Stomach (tissue), 9 donors: ENCODE results near the gene BHMT2. TPM values are rescaled to one million over a fixed set of nuclear protein-coding genes. Genes with fewer than 3 reads are reported as not detected.

Experiments used
- DNase-seq, 2 donors: peaks; one replicate each; pipeline versions ENCODE4 v3.0.0 to v3.0.0-alpha.2; 2013 to 2019
- H3K27ac ChIP-seq, 5 donors: fragments of 200-600 bp in 4 of 5; sonication (generic) in 4 of 5; one replicate each; pipeline ENCODE4 v1.5.1; 2013 to 2019; ENCODE audit warnings: mild to moderate bottlenecking in 1 of 5, moderate library complexity in 1 of 5
- H3K27me3 ChIP-seq, 3 donors: fragments of 200-600 bp; sonication (generic); one replicate each; pipeline ENCODE4 v1.5.1; 2017 to 2019; ENCODE audit warnings: mixed run types in 1 of 3
- H3K36me3 ChIP-seq, 4 donors: fragments of 200-600 bp; sonication (generic); 1 replicate in 3 of 4; 2 replicates in 1 of 4; pipeline ENCODE4 v1.5.1; 2016 to 2019
- H3K4me1 ChIP-seq, 4 donors: fragments of 200-600 bp; sonication (generic); one replicate each; pipeline ENCODE4 v1.5.1; 2016 to 2019
- H3K4me3 ChIP-seq, 4 donors: fragments of 200-600 bp; sonication (generic) in 3 of 4; one replicate each; pipeline ENCODE4 v1.5.1; 2016 to 2019; ENCODE audit warnings: mild to moderate bottlenecking in 1 of 4
- H3K9me3 ChIP-seq, 4 donors: fragments of 200-600 bp; sonication (generic); one replicate each; pipeline ENCODE4 v1.5.1; 2016 to 2019
- EP300 ChIP-seq: sonication (generic); formaldehyde crosslinking; IDR thresholded peaks from one replicate; pipeline ENCODE4 v1.6.1; 2017; ENCODE audit warnings: antibody characterized with exemption
- POLR2A ChIP-seq, 4 donors: fragments of 450-650 bp; IDR thresholded peaks; one replicate each; pipeline ENCODE4 v1.6.1; 2016; ENCODE audit warnings: antibody characterized with exemption in 4 of 4, control low read depth in 2 of 4, mild to moderate bottlenecking in 1 of 4, moderate library complexity in 1 of 4
- POLR2AphosphoS5 ChIP-seq, 3 donors: sonication (generic); formaldehyde crosslinking; IDR thresholded peaks; one replicate each; pipeline ENCODE4 v1.6.1; 2016; ENCODE audit warnings: antibody characterized with exemption in 3 of 3
- WGBS, 5 donors: extraction: QIAGEN DNeasy Blood & Tissue Kit in 3 of 5; methylation state at CpG; one replicate each; pipeline versions ENCODE4 v1.1.5 to v1.1.7; 2013 to 2018; 5-methylcytosine and 5-hydroxymethylcytosine counted together
- intact Hi-C: fragments of 100-400 bp; cut with DNase I; formaldehyde crosslinking; loops from one replicate; pipeline ENCODE4 v1.15.1; 2023; ENCODE audit warnings: low total_unique reads
- polyA plus RNA-seq, 3 donors: library from polyadenylated mRNA; stranded (reverse); fragments of 200-250 nt; gene quantifications; one replicate each; pipeline ENCODE4 v1.2.3, GENCODE V29; 2013
- total RNA-seq, 5 donors: library from RNA; depleted of rRNA; stranded (reverse); fragments of >200 nt; gene quantifications; one replicate each; pipeline versions ENCODE4 v1.1.0 to v1.2.3, GENCODE V29; 2014 to 2016
- TF ChIP-seq, protein P1 (sequence below), 7 experiments: fragments of 450-650 bp in 4 of 7; fragments of 200-600 bp in 3 of 7; sonication (generic) in 3 of 7; IDR thresholded peaks; one replicate each; pipeline ENCODE4 v1.5.1; 2016 to 2019; ENCODE audit warnings: antibody characterized with exemption in 7 of 7, control low read depth in 2 of 7, mild to moderate bottlenecking in 1 of 7
- donor health status: healthy with polysubstance abuse.
- donor health status: Bipolar disorder and iron deficiency.
- donor health status: healthy.

The BHMT2 gene
- total and polyA plus RNA-seq, 8 donors, result 0.45 to 10.6 (median 5.1) TPM

DNA sequence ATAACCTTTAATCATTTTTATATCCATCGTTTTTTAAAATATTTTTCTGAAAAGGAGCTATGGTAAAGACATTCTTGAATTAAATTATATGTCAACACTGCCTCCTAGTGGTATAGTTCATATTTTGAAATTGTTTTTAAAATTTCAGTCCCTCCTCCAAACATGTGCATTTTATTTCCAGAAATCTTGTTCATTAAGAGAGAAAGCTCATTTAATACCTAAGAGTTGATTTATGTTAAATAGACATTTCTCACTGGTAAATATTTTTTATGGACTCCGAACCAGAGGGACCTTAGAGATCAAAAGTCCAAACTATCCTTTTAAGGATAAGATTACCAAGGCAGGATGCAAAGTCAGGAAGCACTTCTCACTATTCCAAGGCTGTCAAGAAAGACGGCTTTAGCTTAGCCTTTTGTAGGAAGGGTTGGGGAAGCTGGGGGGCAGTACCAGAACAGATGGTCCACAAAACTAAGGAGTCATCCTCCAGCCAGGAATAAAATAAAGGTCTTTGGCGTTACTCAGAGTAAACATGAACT is 63.6 kb downstream of the BHMT2 start:
- Histone ChIP-seq H3K27ac (peak overlapping the region in 4 of 5 donors; percentile 36 to 73 (median 70)), H3K4me1 (peaks cover 6 to 16% (median 12%) of the 10 kb centered on the region in 4 donors), H3K4me3 (peak overlapping the region; percentile 22 to 32 (median 27)), H3K36me3 (no peaks in the 10 kb centered on the region), H3K9me3 (no peaks in the 10 kb centered on the region), H3K27me3 (no peaks in the 10 kb centered on the region)
- intact Hi-C loops, result loop anchor here (5.0 to 10.0 kb wide), 2 partner anchors 106 to 332 kb away; no protein-coding TSS in a partner anchor
- no peak for TF ChIP-seq POLR2AphosphoS5 (IDR thresholded peaks at IDR 0.05)
- TF ChIP-seq, protein P1, sequence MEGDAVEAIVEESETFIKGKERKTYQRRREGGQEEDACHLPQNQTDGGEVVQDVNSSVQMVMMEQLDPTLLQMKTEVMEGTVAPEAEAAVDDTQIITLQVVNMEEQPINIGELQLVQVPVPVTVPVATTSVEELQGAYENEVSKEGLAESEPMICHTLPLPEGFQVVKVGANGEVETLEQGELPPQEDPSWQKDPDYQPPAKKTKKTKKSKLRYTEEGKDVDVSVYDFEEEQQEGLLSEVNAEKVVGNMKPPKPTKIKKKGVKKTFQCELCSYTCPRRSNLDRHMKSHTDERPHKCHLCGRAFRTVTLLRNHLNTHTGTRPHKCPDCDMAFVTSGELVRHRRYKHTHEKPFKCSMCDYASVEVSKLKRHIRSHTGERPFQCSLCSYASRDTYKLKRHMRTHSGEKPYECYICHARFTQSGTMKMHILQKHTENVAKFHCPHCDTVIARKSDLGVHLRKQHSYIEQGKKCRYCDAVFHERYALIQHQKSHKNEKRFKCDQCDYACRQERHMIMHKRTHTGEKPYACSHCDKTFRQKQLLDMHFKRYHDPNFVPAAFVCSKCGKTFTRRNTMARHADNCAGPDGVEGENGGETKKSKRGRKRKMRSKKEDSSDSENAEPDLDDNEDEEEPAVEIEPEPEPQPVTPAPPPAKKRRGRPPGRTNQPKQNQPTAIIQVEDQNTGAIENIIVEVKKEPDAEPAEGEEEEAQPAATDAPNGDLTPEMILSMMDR (IDR thresholded peaks at IDR 0.05), result peak in 4 of 7 experiments; percentile 35 to 53 (median 45)
- DNase-seq, result peak in 1 of 2 donors; percentile 70
- WGBS, 5 donors, result 2 to 5% (median 3%) methylated on average over 4 of the region's 4 CpGs

DNA sequence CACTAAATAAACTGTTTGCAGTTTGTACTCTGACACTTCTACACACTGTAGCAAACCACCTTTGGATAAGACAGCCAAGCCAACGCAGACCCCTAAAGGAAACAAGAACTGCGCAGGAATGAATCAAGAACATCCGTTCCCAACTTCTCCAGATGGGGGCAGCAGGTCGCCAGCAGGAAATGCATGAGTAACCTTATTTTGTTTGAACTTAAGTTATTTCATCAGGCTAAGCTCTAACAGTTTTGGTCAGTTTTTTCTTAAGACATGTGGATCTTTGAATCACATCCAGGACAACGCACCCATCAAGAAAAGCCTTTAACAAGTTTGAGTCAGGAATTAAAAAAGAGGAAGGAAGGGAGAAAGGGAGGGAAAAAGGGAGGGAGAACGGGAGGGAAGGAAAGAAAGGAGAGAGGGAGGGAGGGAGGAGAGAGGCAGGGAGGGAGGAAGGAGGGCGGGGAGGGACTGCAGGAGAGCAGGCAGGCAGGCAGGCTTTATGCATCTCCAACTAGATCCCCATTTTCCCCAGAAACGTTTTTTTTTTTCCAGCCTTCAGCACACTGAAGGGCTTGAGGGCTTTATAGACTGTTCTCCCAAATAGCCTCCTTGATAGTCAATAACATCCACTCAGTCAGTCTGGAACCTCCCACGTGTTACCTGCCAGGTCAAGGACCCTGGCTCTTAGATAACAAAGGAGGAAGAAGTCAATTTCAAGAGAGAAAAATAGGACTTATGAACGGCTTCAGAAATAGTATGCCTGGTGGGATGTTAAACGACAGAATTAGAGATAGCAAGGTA is 64.3 kb downstream of the BHMT2 start:
- intact Hi-C loops, result loop anchor here (5.0 to 10.0 kb wide), 2 partner anchors 107 to 331 kb away; no protein-coding TSS in a partner anchor
- Histone ChIP-seq H3K9me3 (no peaks in the 10 kb centered on the region), H3K27me3 (no peaks in the 10 kb centered on the region), H3K4me3 (peak overlapping the region; percentile 22 to 32 (median 27)), H3K4me1 (peaks cover 6 to 16% (median 12%) of the 10 kb centered on the region in 4 donors), H3K27ac (peak overlapping the region in 4 of 5 donors; percentile 36 to 73 (median 70)), H3K36me3 (no peaks in the 10 kb centered on the region)
- peak; percentile 72 to 91 for DNase-seq
- 2 to 5% (median 4%) methylated on average over 11 of the region's 11 CpGs for WGBS, 5 donors
- TF ChIP-seq, protein P1 (IDR thresholded peaks at IDR 0.05), result peak in 5 of 7 experiments; percentile 54 to 71 (median 60)
- TF ChIP-seq POLR2A (IDR thresholded peaks at IDR 0.05) (no peak), EP300 (no peak), POLR2AphosphoS5 (IDR thresholded peaks at IDR 0.05) (peak in 1 of 3 donors; percentile 57)

DNA sequence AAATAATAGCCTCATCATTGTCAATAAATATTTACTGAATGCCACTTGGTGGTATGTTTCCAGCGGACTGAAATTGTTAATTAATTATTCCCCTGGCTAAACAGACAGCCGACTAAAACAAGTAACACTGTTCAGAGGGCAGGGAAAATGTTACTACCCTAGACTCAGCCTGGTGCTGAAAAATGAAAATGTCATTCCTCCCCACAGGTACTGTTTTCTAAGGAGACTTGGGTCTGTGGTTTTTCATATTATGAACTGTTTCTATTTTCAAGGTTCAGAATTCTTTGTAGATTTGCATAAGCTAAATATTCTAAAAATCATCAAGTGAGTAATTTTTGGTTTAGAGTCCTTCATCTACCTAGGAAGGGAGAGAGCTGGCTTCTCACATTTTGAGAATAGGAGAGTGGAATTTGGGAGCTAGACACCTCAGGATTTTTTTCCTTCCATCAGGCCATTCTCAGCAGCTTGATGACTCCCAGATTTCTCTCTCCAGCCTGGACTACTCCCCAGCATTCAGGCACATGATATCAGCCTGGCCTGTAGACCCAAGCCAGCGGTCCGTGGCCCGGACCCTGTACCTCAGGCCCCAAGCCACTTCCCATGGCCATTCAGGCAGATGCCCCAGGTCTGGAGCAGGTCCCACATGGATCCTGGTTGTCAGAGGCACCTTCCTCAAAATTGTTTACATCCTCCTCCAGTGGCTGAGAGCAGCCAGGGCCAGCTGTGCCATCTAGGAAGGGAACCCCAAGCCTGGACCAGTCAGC is 66.4 kb downstream of the BHMT2 start:
- DNase-seq, result no peak
- no peak overlapping the region for H3K4me3 ChIP-seq
- intact Hi-C loops, result loop anchor here (10.0 kb wide), 1 partner anchor 329 kb away; no protein-coding TSS in a partner anchor
- H3K27ac ChIP-seq, result no peak overlapping the region
- H3K9me3 ChIP-seq, result peaks cover 0 to 9% (median 6%) of the 10 kb centered on the region in 4 donors
- TF ChIP-seq POLR2A (IDR thresholded peaks at IDR 0.05) (no peak), POLR2AphosphoS5 (IDR thresholded peaks at IDR 0.05) (no peak), EP300 (no peak)
- TF ChIP-seq, protein P1 (IDR thresholded peaks at IDR 0.05), result no peak
- no peaks in the 10 kb centered on the region for H3K27me3 ChIP-seq
- WGBS, 5 donors, result 81 to 86% (median 85%) methylated on average over 5 of the region's 5 CpGs
- peaks cover 6 to 16% (median 12%) of the 10 kb centered on the region in 4 donors for H3K4me1 ChIP-seq
- no peaks in the 10 kb centered on the region for H3K36me3 ChIP-seq

DNA sequence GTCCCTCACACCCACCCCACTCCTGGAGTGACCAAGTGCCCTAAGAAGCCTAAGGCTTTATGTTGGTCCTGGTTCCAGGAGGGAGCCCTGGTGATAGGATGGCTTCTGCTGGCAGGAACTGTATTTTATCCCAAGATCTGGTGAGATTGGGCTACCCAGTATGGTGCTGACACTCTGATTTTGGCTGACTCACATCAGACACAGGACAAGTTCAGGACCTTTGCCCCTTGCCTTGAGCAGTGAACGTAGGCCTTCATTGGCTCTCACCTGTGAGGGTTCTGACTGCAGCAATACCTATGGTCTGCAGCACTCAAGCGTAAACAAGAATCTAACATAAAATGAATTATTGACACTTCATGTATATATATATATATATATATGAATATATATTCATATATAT is 67.1 kb downstream of the BHMT2 start:
- no peak for DNase-seq
- peaks cover 0 to 13% (median 8%) of the 10 kb centered on the region in 4 donors for H3K9me3 ChIP-seq
- no peaks in the 10 kb centered on the region for H3K36me3 ChIP-seq
- TF ChIP-seq, protein P1 (IDR thresholded peaks at IDR 0.05), result no peak
- TF ChIP-seq POLR2A (IDR thresholded peaks at IDR 0.05), result no peak
- no peak for TF ChIP-seq POLR2AphosphoS5 (IDR thresholded peaks at IDR 0.05)
- TF ChIP-seq EP300, result no peak
- intact Hi-C loops, result loop anchor here (10.0 kb wide), 1 partner anchor 328 kb away; no protein-coding TSS in a partner anchor
- no peak overlapping the region for H3K4me3 ChIP-seq
- H3K4me1 ChIP-seq, result peaks cover 6 to 16% (median 12%) of the 10 kb centered on the region in 4 donors
- no peak overlapping the region for H3K27ac ChIP-seq
- no peaks in the 10 kb centered on the region for H3K27me3 ChIP-seq
- WGBS, 5 donors, result 64 to 97% (median 92%) methylated on average over 2 of the region's 2 CpGs
